NCI-H146 treated with DMSO at 0.1 percent for 48 hours (cell line): ENCODE results near the gene NOBOX.
"Not testable (repeated sequence)": the region's sequence is repeated elsewhere in the genome, so short reads cannot be mapped to it uniquely, and the experiment has no call there.

ENCODE experiments used
- DNase-seq: peaks from one replicate; lab custom pipeline; 2025; ENCODE audit not compliant: unreplicated experiment; lab: John Stamatoyannopoulos, UW

The NOBOX gene

DNA sequence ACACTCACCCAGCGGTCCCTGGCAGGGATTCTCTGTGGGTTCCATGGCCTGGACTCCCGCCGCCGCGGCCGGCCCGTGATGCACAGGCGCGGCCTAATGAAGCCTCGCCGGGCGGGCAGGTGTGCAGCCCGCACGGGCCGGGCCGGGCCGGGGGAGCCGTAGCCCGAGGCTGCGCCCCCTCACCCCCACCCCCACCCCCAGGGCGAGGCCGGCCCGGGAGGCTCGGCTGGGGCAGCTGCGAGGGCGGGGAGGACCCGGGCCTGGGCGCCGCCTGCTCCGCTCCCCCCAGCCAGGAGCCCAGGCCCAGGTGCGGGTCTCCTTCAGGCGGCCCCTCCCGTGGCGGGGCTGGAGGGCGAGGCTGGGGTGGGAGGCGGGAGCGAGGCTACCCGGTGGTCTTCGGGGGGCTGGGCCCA lies at the start of gene NOBOX:
Gene NOBOX (minus strand): TSS at position 45 of the 413 bp plus-strand sequence.
- no peak for DNase-seq

DNA sequence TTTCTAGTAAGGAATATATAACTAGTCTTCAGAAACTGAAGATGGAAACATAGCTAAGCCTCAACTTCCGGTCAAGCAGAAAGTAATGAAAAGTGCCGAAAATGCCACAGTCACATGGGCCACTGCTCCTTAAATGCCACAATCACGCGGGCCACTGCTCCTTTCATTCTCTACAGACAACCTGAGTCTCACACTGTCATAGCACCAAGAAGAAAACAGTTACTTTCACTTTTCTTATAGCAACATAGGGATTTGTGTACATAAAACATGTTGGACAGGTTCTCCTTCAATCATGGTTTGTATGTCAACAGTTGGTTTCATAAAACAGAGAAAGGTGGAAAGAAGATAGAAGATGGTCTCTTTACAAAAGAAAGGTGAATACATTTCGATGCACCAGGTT lies 48.6 kb upstream of the NOBOX start:
- DNase-seq, result no peak

DNA sequence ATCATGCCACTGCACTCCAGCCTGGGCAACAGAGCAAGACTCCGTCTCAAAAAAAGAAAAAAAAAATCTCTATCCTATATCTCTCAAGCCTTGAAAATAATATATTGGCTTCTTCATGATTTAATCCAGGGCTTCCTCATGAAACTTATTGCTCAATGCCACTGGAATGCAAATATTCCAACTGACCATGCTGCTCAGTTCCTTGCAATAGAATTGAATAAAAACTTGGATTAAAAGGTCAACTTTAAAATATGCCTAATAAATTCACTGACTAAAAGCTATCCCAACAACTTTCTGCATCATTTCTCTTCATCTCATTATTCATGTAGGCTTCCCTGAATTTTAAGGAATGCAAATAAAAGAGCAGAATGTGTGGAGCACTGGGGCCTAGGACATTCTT lies 42.1 kb upstream of the NOBOX start:
- no peak for DNase-seq

DNA sequence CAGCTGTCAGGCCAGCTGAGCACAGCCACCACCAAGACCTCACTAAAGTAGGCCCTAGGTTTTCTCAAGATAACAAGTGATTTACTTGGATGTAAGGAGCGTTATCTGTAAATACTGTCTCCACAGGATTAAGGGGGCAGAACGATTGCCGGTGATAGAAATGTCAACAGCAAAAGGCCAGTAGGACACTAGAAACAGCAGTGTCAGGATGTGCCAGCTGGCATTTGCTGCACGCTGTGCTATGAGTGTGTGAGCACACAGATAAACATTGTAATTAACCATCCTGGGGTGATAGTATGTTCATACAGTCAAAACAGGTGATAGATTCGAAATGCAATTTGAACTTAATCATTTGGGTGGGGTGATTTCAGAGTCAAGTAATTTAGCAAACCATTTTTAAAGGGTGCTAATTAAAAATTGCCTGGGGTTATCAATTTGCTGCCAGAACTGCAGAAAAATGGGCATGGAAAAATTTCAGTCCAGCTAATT lies 36.3 kb upstream of the NOBOX start:
- no peak for DNase-seq

DNA sequence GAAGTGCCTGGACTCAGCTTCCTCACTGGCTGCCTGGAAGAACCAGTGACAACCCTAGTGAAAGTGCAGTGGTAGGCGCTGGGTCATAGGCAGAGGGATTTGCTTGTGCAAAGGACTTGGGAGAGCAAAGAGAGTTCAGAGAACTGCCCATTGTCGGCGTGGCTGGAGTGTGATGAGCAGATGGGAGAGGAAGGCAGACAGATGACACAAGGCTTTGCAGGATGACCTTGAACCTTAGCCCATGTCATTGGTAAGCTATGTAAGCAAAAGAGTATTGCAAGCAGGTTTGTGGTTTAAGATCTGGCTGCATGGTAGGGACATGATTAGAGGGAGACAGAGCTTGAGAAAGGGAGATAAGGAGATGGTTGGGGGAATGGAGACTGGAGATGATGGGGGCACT lies 35.3 kb upstream of the NOBOX start:
- no peak for DNase-seq

DNA sequence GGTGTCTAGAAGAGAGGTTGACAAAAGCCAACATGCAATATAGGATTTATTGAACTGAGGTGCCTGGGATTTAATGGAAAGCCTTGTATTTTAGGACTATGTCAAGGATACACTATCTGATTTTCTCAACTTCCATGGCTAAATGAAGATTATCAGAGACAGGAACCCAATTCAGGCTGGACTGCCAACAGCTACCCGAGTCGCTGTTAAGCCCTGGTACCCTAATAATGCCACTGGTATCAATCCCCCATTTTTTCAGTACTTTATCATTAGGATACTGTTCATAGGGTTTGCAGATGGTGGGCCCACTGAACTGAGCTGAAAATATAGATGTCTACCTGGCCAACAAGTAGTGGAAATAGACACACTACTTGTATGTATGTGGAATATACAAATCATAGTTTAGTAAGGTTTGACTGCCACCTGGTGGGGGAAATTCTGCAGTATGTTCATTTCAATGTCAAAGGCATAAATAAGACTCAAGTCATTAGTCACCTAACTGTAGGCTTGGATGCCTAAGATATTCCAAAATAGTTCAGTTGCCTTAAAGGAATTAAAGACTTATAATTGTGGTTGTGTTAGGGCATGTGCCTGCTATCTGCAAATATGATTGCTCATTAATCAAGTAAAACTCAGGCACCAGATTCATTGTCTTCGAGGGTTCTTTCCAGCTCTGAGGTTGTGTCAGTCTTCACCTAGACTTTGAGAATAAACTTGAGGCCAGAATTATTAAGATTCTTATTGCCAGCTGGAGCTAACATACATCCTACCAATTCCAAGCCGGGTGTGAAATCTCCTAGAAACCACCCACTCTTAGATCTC lies 34.1 kb upstream of the NOBOX start:
- DNase-seq, result no peak

DNA sequence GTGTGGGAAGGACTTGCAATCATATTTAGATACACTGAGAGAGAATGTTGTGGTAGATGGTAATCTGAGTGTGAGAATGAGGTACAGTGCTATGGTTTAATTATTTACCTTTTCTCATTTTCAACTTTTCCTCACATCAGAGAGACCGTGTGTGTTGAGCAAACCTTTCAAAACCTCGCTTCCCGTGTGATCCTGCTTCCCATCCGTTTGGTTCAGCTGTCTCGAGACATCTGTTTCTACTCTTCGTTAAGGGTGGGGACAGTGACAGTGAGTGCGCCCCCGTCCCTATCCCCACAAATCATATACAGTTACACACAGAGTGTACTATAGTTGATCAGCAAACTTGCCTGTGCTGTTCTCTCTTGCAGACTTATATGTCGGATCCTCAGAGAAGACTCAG lies 33.0 kb upstream of the NOBOX start:
- no peak for DNase-seq

DNA sequence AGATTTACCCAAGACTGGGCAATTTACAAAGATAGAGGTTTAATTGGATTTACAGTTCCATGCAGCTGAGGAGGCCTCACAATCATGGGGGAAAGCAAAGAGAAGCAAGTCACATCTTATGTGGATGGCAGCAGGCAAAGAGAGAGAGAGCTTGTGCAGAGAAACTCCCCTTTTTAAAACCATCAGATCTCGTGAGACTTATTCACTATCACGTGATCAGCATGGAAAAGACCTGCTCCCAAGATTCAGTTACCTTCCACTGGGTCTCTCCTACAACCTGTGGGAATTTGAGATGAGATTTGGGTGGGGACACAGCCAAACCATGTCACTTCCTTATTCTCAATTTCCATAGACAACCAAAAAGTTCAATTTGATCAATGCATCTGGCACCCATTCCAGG lies 24.9 kb upstream of the NOBOX start:
- DNase-seq, result no peak

DNA sequence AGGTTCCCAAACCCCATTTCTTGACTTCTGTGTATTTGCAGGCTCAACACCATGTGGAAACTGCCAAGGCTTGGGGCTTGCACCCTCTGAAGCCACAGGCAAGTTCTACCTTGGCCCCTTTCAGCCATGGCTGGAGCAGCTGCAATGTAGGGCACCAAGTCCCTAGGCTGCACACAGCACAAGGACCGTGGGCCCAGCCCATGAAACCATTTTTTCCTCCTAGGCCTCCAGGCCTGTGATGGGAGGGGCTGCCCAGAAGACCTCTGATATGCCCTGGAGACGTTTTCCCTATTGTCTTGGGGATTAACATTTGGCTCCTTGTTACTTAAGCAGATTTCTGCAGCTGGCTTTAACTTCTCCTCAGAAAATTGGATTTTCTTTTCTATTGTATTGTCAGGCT lies 24.0 kb upstream of the NOBOX start:
- not testable (repeated sequence) for DNase-seq

DNA sequence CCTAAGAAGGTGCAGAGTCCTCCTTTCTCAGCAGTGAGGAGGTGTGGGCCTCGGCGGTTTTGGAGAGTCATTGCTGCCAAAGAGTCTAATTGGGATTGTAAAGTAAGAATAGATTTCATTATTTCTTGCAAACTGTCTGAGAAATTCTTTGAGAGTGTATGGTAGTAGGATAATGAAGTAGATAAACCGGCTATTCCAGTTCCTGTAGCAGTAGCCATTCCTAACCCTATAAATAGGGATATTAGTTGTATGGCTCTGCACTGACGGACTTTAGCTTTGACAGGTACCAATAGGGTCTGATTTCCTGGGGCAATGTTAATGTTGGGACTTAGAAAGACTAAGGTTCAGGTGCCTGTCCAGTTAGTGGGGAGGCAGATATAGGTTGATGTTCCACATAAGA lies 15.4 kb upstream of the NOBOX start:
- not testable (repeated sequence) for DNase-seq

DNA sequence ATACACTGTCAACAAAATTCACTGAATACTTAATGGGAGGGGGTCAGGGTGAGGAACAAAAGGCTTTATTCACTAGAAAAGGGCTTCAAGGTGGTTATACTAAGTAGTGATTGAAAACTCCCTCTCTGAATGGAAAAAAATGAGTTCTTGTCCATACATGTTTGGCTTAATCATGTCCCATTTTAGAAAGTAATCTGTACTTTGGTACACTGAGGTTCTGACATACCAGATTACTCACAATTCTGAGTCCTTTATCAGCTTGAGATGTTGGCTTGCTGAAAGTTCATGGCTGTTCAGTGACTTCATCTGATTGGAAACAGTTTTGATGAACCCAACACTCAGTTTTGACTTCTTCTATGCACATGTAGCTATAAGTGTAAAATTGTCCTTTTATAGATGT lies 12.8 kb upstream of the NOBOX start:
- no peak for DNase-seq

DNA sequence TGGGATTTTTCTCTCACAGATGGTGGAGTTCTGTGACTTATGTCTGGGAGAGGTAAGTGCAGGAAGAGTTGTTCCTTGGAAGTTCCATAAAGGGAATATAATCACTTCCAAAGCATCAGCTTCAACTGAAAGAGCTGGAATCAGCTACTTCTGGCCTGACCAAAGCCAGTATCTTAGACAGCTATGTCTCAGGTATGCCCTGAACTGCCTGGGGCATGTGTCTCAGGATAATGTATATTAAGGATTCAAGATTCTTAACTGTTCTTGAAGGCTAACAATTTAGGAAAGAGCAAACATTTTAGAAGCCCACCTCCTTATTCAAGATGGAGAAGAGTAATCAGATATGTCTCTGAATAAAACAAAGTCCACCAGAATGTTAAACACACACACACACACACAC lies 12.4 kb upstream of the NOBOX start:
- no peak for DNase-seq

DNA sequence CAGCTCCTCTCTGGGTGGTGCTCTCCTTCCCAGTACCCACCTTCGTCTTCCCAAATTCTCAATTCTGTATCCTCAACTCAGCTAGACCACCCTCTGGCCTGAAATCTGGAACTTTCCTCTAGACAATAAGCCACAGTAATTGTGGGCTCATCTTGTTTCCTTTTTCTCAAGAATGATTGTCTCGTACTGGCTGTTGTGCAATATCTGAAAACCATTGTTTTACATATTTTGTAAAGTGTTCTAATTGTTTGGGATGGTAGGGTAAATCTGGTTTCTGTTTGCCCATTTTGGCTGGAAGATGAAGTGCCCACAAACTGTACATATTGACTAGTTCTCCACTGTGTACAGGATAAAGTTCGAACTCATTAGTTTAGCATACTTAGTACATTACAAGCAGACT lies 11.3 kb upstream of the NOBOX start:
- no peak for DNase-seq

DNA sequence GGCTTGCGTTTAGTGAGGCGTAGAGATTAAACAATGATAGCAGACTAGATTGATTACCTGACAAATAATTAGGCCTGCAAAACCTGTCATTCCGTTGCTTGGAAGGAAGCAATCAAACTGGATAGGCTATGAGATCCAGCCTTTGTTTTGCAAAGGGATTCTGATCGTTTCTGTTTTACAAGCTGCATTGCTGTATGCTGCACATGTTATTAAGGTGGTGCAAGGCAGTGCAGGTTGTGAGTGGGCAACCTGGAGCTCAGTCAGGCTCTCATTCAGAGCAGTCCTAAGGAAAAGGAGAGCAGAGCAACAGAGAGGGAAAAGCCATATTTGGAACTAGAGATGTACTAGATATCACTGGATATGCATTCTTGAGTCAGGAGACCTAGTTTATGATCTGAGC lies 6.9 kb upstream of the NOBOX start:
- no peak for DNase-seq

DNA sequence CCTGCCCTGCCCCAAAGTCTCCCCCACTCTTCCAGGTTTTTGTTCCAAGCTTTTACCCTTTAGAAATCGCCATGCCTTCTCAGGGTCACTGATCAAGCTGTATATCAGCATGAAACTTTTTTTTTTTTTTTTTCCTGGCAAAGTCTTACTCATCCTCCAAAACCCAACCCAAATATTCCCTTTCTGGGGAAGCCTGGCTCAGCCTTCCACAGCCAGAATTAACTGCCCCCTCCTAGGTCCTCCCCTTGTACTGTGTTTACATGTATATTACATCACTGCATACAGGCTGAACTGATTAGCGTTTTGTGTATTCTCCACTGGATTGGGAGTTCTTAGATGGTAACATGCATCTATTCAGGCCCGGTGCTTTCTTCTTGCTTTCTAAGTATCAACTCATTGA lies 4.6 kb upstream of the NOBOX start:
- no peak for DNase-seq

DNA sequence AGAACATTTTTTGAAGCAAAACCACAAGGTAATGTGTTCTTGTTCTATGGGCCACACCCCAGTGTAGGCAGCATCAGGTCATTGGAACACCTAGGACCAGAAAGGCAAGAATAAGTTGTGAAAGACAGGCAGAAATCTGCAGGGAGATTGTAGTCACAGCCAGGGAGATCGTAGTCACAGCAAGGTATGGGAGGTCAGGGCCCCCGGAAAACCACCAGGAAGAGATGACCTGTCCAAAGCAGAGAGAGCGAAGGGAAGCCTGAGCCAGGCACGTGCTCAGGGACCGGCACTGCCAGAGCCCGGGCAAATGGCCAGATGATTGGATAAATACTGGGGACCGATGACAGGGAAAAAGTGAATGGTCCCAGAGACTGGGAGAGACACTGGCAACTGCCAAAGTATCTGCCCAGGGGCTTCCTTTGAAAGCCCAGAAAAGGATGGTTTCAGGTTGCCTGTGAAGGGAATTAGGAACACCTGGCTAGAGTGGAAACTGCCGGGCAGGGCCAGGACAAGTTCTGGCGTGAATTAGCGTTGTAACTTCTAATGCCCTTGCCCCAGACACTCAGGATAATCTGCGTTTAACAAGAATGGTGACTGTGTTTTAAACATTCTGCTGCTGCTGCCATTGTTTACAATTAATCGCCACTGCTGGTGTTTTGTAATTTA lies 3.9 kb upstream of the NOBOX start:
- no peak for DNase-seq

DNA sequence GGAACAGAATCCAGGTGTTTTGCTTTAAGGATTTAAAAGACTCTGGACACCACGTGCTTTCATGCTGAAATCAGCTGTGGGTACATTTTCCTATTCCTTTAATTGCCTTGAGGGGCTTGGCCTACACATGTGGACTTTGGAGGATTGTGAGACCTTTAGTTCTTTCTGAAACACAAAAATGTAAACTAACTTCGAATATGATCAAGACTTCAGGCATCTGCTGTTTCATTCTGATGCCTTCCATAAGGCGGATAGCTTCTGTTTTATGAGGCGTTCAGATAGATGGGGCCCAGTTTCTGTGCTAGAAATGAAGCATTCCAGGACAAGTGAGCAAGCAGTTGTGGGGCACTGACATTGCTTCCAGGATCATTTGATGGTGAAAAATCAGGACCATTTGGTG lies 1.5 kb upstream of the NOBOX start:
- DNase-seq, result no peak

DNA sequence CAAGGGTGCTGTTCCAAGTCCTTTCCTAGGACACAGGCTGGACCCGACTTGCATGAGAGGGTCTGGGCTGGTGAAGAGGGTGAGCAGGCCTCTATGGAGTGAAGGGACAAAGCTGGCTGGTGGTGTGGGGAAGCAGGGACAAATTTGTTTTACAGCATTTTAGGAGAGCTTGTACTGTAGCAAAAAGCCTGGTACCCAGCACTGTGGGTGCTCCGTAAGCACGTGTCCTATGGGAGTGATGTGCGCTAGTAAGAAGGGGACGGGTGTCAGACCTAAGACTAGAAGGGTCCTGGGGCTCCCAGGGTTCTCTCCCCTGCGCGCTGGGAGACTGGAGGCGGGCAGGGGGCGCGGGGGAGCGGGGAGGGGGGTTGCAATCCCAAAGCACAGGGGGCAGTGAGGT lies 391 bp downstream of the NOBOX start:
- DNase-seq, result no peak

DNA sequence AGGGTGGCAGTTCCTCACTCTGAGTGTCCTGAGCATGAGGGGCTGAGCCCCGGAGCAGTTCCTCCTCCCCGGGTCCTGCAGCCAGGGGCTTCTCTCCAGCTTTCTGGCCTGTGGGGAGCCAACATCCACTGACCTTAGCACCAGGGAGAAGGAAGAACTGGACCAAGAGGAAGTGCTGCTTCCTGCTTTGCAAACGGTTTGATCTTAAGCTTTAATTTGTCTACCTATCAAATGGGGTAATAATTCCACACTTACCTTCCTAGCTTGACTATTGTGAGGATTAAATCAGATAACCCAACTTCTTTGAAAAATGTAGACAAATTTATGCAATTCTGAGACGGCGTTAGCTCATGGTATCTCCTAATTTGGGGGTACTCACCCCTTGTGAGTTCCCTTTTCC lies 2.0 kb downstream of the NOBOX start:
- DNase-seq, result no peak

DNA sequence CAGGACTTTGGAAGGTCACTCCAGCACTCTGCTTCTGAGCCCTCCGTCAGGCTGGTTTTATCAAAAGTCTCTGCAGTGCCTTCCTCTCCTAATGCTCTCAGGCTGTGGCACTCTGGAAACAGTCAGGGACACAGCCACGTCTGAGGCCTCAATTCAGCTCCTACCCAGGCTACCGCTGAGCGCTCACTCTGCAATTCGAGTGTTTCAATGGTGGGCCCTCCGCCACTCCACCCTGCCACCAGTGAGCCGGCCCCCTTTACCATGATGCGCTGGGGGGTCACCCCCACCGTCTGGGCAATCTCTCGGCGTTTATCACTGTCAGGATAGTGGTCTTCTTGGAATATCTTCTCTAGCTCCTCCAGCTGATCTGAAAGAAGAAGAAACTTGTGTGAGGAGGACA lies 3.5 kb downstream of the NOBOX start:
- DNase-seq, result no peak

DNA sequence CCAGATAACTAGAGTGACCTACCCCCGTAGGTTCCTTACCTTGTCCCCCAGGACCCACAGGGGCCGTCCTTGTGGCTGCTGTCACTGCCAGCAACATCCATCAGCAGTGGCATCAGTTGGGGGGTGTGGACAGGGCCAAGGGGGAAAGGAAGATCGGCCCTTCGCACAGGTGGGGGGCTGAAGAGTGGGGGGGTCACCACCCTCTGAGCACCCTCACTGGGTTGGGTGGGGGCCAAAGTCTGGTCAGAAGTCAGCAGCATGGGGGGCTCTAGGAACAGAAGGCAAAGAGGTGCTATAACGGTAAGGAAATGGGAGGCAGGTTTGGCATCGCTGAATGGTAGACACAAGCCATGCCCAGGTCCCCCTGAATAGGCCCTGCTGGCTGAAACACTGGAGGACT lies 4.6 kb downstream of the NOBOX start:
- DNase-seq, result no peak

DNA sequence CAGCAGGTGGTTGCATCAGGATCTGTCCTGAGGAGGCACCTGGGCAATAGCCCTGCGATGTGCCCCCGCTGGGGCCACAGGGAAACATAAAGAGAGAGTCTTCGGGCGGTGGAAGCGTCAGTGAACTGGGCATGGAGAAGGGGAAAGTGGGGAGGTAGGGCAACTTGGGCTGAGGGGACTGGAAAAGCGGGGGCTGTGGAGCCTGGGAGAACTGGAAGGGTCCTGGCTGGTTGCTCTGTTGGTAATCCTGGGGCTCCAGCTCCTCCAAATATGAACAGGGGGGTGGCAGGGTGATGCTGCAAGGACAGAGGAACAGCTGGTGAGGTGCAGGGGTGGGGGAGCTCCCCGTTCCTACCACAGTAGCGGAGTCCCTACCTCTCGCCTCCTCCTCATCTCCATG lies 5.2 kb downstream of the NOBOX start:
- DNase-seq, result no peak

DNA sequence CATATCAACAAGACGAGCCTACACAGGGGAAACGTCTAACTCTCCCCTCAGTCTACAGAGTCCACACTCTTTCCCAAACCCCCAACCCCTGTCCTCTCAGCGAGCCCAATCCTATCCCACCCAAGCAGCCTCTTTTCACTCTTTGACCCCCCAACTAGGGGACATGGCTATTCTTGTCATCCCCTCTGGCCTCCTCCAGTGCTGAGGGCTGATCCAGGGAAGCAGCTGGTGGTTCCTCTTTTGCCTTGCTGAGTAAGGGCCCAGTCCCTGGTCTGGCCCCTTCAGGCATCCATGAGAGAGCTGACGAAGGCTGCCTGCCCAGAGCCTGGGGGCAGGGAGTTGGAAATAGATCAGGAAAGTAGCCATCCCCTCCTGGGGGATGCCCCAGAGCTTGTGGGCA lies 6.4 kb downstream of the NOBOX start:
- no peak for DNase-seq
